CD4-positive, alpha-beta T cell treated with Interleukin-10 for 1 hour (primary cell): ENCODE data around the gene CELA3B.
"Not testable (repeated sequence)": the region's sequence is repeated elsewhere in the genome, so short reads cannot be mapped to it uniquely, and the experiment has no call there.

Experiments used
- DNase-seq: peaks from one replicate; pipeline ENCODE4 v3.0.0-alpha.2; 2020

CELA3B gene

GRCh38 chr1:22014575-22015206 is 37.9 kb downstream of the CELA3B start:
- DNase-seq = not testable (repeated sequence)

GRCh38 chr1:22018583-22019559 is 42.0 kb downstream of the CELA3B start:
- DNase-seq = peak; percentile 59

- DNase-seq = no peak
Measured at GRCh38 chr1:22021061-22021460, 44.2 kb downstream of the CELA3B start.

- peak; percentile 86 for DNase-seq
Measured at GRCh38 chr1:22024485-22025367, 47.9 kb downstream of the CELA3B start.

GRCh38 chr1:22025368-22026155 is 48.7 kb downstream of the CELA3B start:
- DNase-seq = peak; percentile 91

GRCh38 chr1:22026924-22027289 is 50.1 kb downstream of the CELA3B start:
- DNase-seq = peak; percentile 37

GRCh38 chr1:22030057-22030456 is 53.2 kb downstream of the CELA3B start:
- no peak for DNase-seq

GRCh38 chr1:22030473-22030872 is 53.7 kb downstream of the CELA3B start:
- DNase-seq = no peak

GRCh38 chr1:22031214-22031962 is 54.6 kb downstream of the CELA3B start:
- peak; percentile 60 for DNase-seq

GRCh38 chr1:22034834-22035233 is 58.0 kb downstream of the CELA3B start:
- DNase-seq = not testable (repeated sequence)

GRCh38 chr1:22037520-22037919 is 60.7 kb downstream of the CELA3B start:
- no peak for DNase-seq

- DNase-seq = no peak
Measured at GRCh38 chr1:22038036-22038435, 61.2 kb downstream of the CELA3B start.
